HG02885 (cell line): Measurements from ENCODE around the gene ADAMTS2.

Source experiments
- ATAC-seq: cut with Tn5 transposase; IDR thresholded peaks from one replicate; pipeline ENCODE4 v1.9.1; 2021; ENCODE audit warnings: mild to moderate bottlenecking; ENCODE audit not compliant: unreplicated experiment, poor library complexity

The ADAMTS2 gene

DNA sequence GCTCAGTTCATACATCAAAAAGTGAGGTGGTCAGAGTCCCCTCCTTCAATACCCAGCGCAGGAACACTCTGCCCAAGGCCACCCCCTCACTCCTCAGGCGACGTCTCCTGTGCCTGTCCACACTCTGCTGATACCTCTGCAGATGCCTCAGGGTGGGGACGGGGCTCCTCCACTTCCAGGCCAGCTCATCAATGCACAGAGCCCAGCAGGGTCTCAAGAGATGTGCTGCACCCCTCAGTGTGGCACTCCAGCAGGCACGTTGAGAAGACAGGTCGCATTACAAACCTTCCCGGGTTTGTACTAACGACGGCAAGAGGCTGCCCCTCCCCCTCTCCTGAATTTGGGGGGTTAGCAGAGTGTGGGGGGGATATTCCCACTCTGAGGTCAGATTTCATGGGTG, 156.6 kb downstream of the ADAMTS2 start:
- ATAC-seq = no peak

DNA sequence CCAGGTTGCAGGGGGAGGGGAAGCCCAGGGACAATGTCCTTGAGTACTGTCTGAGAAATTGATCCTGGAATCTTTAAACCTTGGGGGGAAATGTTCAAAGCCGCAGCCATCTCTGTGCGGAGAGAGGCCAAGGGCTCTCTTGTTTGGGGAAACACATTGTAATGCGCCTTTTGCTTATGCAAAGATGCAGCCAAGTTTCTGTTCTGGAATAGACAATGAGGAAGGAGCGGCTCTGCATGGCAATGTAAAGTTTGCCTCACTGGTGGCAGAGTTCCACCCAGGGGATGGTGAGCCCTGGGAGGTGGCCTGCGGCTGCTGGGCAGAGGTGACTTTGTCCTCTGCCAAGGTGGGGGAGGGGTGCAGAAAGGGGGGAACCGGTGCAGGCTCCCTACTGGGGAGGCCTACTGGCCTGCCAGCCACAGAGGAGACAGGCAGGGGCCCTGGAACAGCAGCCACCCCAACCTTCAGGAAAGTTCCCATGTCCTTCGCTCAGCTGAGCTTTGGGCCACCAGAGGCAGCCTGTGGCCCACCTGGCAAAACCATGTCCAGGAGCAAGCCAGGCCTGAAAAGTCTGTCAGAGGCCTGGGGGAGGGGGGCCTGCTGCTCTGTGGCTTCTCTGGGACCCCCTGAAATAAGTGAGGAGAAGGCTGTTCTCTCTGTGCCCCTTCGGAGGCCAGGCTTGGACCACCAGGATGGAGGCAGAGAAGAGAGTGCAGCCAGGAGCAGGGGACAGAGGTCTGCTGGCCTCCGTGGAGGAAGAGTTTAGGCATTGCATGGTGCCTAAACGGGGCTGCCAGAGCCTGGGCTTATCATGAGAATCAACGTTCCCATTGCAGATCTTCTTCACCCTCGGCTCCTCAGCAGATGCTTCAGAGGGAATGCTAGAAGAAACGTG, 157.3 kb downstream of the ADAMTS2 start:
- ATAC-seq = no peak

DNA sequence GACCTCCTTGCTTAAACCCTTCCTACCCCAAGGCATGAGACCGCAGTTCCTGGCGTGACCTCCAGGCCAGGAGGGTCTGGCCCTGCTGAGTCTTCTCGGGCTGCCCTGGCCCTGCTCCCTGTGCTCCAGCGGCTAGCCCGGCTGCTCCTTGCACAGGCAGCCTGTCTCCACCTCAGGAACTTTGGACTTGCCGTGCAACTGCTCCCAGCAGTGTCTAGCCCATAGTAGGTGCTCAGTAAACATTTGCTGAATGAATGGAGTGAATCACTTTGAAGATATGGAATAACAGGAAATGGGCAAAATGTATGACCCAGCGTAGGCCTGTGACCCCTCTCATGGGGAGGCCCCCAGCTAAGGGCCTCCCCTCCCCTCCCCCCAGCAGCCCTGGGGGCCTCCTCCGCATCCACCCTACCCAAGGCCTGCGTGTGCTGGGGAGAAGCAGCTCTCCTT, 158.0 kb downstream of the ADAMTS2 start:
- ATAC-seq = no peak

DNA sequence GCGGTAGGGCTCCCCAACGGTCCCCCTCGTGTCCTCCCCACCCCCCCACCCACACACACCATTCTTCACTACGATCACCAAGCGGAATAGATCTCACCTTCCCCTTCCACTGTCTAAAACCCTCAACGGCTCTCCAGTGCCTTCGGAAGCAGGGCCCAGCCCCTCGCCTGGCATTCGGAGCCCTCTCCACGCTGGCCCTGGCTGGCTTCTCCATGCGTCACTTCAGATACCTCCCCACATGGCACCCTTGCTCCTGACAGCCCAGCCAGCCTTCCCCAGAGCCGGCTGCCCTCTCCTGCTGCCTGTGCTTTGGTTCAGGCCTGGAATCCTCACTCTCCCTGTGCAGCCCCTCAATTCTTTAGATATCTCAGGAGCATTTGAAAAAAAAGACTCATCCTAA, 158.5 kb downstream of the ADAMTS2 start:
- no peak for ATAC-seq

DNA sequence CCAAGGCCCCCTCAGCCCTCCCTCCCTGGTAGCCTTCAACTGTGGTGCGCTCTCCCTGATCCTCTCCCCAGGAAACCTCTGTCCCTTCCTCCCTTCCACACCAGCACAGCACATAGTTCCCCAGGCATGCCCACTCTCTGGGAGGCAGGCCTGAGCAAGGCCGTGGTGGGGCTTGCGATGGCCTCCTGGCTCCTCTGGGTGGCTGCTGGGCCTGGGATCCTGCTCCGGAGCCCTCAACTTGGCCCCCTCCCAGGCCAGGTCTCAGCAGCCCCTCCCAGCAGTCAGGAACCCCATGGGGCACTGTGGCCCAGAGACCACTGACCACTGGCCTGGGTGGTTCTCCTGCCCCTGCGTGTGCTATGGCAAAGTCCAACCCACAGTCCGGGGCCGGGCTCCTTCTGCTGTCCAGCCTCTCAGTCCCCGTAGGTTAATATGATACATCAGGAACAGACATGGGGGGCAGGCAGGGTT, 159.3 kb downstream of the ADAMTS2 start:
- ATAC-seq = no peak

DNA sequence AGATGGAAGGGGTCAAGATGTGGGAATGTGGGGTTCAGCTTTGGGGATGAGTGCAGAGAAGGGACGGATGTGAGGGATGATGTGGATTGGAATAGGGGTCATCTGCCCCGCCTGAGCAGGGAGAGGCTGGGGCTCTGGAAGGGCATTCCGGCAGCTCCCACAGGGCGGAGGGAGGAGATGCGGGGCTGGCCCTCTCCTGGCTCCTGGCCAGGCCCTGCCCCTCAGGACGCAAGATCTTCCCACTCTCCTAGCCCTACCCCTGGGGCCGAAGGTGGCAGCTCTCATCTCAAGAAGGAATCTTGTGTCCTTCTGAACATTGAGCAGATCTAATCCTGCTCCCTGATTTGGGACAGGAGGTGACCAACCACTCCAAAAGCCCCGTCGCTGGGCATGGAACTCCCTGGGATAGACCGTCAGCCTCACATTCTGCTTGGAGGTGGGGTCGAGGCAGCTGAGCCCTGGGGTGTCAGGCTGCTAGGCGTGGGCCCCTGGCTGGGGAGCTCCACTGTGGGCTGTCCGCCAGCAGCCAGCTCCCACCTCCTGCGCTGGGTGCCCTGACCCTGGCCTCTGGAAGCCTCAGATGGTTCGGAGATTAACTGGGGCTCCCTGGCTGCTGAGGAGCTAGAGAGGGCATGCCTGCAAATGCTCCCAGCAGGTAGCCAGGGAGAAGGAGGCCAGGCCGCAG, 159.9 kb downstream of the ADAMTS2 start:
- ATAC-seq = no peak

DNA sequence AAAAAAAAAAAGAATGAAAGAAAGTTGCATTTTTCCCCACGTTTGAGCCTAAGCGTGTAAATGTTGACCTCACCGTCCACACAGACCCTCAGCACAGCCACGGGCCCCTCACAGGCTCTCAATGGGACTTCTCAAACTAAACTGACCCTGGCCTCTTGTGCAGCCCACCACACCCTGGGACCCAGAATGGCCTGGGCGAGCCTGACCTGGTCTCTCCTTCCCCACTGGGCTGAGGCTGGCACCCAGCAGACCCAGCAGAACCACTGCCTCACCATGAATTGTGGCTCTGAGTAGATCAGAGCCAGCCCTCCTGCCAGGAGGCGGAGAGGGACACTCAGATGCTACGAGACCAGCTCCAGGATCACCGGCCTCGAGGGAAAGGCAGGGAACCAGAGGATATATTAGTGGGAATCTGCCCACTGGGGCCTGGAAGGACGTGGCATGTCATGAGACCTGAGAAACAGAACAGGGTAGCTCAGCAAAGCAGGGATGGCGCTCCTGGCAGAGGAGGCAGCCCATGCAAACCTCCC, 160.7 kb downstream of the ADAMTS2 start:
- no peak for ATAC-seq

DNA sequence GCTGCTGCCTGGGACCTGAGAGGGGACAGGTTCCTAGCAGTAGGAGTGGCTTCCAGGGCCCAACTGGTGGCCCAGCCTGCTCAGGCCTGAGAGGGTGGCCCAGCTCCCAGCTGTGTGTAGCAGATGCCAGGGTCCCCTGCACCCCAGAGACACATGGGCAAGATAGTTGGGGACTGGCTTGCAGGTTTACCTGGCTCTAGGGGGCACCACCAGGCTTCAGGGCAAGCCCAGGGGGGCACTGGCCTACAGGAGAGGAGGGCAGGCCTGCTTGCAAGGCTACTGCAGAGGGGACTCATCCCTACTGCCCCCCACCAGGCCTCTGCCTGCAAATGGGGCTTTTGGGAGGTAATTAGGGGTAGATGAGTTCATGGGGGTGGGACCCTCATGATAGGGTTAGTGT, 161.8 kb downstream of the ADAMTS2 start:
- ATAC-seq = no peak

DNA sequence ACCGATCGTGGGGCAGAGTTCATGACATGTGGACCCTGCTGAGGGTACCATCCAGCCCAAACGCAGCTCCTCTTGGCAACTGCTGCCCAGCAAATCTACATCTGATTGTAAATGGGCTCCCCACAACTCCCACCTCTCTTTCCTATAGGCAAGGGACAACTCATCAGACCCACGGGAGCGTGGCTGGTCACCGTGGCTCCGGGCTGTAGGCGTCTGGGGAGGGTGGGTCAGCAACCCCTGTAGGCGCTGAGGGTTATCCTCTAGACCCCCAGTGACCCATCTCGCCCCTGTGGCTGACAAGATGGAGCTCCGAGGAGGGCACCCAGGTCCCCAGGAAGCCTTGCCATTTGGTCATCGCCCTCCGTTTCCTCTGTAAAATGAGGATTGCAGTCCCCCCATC, 162.7 kb downstream of the ADAMTS2 start:
- ATAC-seq = no peak

DNA sequence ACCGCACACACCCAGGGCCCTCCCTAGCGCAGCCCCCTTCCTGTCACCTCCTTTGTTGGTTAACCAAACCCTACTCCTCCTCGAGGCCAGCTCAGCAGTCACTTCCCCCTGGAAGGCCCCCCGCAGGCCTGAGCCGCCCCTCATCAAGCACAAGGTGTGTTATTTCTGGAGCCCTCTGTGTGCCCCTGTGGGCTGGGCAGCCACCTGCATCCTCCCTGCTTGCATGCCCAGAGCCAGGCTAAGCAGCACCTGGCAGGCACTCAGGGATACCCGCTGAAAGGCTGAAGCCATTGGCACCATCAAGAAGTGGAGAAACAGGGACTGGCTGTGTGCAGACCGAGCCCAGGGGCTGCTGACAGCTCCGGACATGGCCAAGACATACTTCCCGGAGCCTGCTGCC, 163.3 kb downstream of the ADAMTS2 start:
- no peak for ATAC-seq

DNA sequence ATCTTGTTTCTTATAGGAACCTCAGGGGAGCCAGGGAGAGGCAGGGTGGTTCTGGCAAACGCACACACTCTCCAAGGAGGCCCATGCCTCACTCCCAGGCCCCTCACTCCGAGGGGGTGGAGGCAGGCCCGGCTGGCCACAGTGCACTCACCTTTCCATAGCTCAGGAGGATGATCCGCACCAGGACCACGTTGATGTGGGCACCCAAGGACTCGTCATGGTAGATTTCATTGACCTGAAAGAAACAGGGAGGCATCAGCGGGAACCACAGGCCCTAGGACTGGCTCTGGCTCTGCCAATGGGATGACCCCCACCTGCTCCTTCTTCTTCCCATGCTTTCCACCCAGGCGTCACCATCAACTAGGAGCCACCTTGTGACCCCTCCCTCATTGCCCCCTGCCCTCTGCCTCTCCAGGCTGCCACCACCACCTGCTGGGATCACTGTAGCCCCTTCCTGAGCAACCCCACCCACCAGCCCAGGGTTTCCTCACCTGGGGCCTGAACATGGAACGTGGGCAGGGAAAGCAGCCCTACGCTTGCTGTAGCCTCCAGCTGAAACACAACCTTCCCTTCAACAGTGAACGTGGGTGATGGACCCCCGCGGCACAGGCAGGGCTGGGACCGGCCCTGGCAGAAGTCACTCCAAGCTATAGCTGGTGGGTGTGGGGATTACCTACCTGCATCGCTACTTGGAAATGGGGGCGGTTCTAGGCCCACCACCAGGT, 164.2 kb downstream of the ADAMTS2 start:
- ATAC-seq = no peak

DNA sequence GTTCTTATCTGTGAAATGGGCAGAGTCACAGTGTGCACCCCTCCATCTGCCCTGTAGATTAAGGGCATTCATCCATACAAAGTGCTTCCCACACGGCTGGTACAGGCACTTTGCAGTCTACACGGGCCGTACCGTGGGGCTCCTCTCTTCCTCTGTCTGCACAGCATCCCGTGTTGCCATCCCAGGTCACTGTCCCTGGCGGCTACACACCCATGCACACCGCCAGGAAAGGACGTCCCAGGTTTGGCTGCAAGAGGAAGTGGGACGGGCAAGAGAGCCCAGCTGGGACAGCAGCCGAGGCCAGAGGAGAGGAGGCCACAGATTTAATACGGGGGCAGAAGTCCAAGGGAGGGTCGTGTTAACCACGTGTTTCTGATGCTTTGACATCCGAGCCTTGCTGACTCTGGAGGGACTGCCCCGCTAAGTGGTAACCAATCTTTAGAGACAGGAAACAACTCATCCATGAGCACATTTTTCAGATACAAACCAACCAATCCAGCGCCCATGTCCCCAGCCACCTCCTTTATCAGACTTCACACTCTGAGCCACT, 165.1 kb downstream of the ADAMTS2 start:
- ATAC-seq = no peak

DNA sequence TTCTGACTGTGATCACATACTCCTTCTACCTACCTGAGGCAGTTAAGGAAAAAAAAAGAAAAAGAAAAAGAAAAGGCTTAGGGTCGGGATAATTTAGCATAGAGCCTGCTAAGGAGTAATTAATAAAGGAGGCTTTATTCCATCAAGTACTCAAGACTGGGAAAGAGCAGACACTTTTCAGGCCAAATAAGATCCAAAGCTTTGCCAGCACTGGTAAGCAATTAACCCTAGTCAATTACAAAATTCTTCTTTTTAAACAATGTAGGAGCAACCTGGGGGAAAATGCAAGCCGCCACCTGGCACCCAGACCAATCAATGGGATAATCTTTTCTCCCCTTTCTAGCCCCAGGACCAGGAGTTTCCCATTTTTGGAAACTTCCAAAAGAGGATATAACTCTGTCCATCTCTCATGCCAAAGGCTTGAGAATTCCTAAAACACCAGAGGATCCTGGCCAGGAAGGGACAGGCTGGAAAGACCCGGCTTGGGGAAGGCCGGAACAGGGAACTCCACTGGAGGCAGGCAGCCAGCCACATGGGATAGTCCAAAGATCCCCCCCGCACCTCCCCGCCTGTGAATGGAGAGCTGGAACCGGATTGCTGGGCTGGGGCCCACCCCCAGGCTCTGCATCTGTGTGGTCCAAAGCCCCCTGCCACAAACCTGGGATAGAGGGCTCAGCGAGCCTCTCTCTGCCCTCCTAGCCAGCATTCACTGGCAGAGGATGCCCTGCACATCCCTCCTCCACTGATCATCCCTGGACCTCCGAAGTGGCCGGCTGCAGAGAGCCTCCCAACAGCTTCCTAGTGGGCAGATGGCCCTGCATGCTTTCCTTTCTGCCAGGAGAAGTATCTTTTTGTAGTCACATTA, 167.3 kb downstream of the ADAMTS2 start:
- ATAC-seq = no peak

DNA sequence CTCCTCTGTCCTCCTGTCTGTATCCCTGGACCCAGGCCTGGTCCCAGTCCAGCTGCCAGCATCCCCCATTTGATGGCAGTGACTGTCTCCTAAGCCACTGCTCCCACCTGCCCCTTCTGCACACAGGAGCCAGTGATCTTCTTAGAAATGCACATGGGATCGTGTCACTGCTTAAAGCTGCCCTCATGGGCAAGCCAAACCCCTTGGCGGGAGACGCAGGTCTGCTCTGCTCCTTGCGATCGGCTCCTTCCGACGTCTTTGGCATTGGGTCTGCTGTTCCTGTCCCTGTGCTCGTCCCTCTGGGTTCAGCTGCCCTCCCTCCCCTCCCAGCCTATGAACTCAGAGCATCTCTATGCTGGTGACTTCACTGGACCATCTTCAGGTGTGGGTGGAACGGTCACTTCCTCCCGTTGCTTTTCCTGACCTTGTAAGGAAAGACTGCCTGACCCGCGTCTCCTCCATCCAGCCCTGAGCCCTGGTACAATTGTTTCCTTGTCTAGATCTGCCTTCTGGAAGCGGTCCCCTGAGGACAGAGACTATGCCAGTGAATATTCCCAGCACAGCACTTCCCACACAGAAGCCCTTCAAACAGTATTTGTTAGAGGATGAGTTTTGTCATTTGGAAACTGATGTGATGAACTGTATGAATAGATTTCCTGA, 168.6 kb downstream of the ADAMTS2 start:
- no peak for ATAC-seq

DNA sequence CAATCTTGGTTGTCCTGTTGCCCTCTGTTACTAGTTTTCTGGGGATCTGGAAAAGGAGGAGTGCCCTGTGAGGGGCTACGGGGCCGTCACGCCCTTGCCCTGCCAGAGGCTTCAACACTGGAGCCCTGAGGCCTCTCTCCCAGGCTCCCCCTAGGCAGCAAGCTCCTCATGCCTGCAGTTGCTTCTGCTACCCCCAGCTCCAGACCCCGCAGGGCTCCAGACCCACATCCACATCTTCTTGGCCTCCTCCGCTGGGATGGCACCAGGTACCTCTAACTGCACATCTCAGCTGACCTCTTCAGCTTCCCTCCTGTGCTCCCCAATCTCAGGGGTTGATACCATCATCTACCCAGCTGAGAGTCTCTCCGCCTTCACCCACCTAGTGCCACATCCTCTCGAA, 169.1 kb downstream of the ADAMTS2 start:
- ATAC-seq = no peak

DNA sequence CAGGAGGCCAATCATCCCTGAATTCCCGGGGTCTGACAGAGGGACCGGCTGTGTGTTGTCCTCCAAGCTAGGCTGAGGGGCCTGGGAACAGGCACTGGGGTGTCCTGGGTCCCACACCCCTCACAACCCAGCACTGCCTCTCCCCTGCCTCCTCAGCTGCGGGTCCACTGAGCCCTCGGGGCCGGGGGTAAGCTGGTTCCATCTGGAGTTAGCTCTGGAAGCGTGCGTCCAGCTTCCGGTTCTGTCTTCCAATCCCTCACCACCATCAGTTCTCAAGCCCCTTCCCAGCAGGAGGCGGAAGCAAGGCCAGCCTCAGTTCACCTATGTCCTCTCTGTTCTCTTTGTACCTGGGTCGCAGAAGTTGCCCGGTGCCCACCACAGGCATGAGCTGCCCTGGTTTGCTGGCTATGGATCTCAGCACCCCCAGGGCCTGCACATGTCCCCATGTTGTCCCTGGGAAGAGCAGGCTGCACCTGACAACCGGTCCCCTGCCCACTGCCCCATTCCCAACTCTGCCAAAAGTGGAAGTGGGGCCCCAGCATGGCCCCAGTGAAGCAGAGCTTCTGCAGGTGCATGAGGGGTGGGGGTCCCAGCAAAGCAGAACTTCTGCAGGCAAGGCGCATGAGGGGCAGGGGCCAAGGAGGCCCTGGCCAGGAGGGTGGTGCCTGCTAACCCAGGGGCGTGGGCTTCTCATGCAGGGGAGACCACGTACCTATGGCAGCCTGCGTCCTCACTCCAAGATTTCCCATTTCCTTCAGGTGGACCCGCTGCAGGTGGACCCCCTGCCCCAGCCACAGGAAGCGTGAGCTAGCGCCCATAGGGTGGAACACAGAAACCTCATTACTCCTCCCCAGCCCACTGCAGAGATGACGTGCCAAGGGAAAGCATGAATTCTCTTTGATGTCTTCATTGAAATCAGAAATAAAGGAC, 173.2 kb downstream of the ADAMTS2 start:
- ATAC-seq = no peak

DNA sequence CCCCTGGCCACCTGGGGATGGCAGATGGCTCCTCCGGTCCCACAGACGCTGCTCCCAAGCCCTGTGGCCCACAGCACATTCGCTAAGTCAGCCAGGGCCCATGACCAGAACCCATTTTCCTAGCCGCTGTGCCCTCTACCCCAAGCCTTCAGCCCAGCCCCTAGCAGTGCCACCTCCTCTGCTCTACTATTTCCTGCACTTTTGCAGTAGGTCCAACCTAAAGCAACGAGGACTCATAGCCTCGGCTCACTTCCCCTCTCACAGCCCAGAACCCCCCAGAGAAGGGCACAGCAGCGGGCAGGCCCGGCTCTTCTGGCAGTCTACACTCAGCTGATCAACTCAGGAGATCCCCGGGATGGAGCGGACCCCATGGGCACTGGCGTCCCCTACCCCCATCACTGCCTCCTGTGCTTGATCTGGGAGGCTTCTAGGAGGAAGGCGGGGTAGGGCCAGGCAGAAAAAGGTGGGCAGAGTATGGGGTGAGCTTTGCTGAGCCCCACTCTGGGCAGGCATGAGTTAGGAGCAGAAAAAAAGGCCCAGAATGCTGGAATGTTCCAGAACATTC, 173.9 kb downstream of the ADAMTS2 start:
- no peak for ATAC-seq

DNA sequence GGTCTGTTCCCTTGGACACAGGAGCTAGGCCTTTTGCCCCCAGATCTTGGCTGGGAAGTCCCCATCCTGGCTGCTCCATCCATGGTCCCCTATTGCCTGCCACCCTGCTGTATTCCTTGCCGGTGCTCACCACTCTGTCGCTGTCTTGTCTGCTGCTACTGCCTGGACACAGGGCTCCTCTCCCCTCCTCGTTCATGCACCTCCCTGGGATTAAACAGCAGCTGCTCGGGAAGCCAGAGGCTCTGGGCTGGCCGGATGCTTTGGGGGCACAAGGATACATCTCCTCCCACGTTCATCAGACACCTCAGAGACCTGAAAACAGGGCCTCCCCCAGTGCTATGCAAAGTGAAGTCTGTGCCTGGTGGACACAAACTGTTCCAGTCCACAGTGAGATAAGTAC, 174.7 kb downstream of the ADAMTS2 start:
- no peak for ATAC-seq
